Panc1 (cell line): Measurements from ENCODE around the gene CFAP53.

Source experiments
- POLR2AphosphoS5 ChIP-seq: IDR thresholded peaks from 2 replicates; pipeline ENCODE4 v1.6.1; 2012; ENCODE audit warnings: mild to moderate bottlenecking, low read depth, low read length, moderate library complexity
- TF ChIP-seq, protein P1 (sequence below): fragments of 450-650 bp; IDR thresholded peaks from 2 replicates; pipeline ENCODE4 v1.5.1; 2017; ENCODE audit warnings: mild to moderate bottlenecking
- TF ChIP-seq, protein P2 (sequence below), 2 experiments: IDR thresholded peaks; 2 replicates each; pipeline ENCODE4 v1.6.1; 2011 to 2012; ENCODE audit warnings: low read depth in 2 of 2, control low read depth in 1 of 2, low read length in 1 of 2, mild to moderate bottlenecking in 1 of 2, moderate library complexity in 1 of 2; ENCODE audit not compliant: insufficient read depth in 1 of 2

DNA sequence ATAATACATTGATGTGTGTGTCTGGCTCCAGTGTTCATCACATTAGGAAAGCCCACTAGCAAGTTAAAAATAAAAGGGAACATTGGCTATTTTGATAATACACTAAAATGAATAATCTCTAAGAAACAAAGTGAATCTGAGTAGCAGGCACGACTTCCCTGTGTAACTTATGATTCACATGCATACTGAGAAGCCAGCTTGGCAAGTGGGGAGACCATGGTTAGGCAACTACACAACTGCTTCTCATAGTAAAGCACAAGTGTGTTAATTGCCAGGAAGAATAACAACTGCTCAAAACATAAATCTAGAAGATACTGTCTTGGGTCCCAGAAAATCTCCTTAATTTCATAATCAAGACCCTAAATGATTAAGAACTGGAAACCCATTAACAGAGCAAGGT, 75.4 kb downstream of the CFAP53 start:
- TF ChIP-seq, protein P1, sequence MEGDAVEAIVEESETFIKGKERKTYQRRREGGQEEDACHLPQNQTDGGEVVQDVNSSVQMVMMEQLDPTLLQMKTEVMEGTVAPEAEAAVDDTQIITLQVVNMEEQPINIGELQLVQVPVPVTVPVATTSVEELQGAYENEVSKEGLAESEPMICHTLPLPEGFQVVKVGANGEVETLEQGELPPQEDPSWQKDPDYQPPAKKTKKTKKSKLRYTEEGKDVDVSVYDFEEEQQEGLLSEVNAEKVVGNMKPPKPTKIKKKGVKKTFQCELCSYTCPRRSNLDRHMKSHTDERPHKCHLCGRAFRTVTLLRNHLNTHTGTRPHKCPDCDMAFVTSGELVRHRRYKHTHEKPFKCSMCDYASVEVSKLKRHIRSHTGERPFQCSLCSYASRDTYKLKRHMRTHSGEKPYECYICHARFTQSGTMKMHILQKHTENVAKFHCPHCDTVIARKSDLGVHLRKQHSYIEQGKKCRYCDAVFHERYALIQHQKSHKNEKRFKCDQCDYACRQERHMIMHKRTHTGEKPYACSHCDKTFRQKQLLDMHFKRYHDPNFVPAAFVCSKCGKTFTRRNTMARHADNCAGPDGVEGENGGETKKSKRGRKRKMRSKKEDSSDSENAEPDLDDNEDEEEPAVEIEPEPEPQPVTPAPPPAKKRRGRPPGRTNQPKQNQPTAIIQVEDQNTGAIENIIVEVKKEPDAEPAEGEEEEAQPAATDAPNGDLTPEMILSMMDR: no peak
- TF ChIP-seq POLR2AphosphoS5: no peak
- TF ChIP-seq, protein P2, sequence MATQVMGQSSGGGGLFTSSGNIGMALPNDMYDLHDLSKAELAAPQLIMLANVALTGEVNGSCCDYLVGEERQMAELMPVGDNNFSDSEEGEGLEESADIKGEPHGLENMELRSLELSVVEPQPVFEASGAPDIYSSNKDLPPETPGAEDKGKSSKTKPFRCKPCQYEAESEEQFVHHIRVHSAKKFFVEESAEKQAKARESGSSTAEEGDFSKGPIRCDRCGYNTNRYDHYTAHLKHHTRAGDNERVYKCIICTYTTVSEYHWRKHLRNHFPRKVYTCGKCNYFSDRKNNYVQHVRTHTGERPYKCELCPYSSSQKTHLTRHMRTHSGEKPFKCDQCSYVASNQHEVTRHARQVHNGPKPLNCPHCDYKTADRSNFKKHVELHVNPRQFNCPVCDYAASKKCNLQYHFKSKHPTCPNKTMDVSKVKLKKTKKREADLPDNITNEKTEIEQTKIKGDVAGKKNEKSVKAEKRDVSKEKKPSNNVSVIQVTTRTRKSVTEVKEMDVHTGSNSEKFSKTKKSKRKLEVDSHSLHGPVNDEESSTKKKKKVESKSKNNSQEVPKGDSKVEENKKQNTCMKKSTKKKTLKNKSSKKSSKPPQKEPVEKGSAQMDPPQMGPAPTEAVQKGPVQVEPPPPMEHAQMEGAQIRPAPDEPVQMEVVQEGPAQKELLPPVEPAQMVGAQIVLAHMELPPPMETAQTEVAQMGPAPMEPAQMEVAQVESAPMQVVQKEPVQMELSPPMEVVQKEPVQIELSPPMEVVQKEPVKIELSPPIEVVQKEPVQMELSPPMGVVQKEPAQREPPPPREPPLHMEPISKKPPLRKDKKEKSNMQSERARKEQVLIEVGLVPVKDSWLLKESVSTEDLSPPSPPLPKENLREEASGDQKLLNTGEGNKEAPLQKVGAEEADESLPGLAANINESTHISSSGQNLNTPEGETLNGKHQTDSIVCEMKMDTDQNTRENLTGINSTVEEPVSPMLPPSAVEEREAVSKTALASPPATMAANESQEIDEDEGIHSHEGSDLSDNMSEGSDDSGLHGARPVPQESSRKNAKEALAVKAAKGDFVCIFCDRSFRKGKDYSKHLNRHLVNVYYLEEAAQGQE (IDR thresholded peaks at IDR 0.05; ENCODE audit: insufficient read depth in 1 of 2, low read depth in 2 of 2, low read length in 1 of 2): no peak
